ENCODE measurements around the gene OPTN. TPM values are rescaled to one million over a fixed set of nuclear protein-coding genes. Genes with fewer than 3 reads are reported as not detected.
"Not testable (repeated sequence)": the region's sequence is repeated elsewhere in the genome, so short reads cannot be mapped to it uniquely, and the experiment has no call there.

Gene OPTN
- total and polyA plus RNA-seq, 4 donors = 23.0 to 45.6 (median 37.7) TPM

- WGBS, 2 donors = 88 to 91% methylated on average over 16 of the region's 16 CpGs
- no peak for TF ChIP-seq CTCF (IDR thresholded peaks at IDR 0.05; ENCODE audit: control extremely low read depth, extremely low read depth)
- no peak overlapping the region for H3K4me3 ChIP-seq
- DNase-seq = no peak
- H3K4me1 ChIP-seq (ENCODE audit: control insufficient read depth in 5 of 5, insufficient read depth in 5 of 5, low read length in 5 of 5) = no peaks in the 10 kb centered on the region
- H3K36me3 ChIP-seq (ENCODE audit: control insufficient read depth in 4 of 4, insufficient read depth in 4 of 4, low read length in 4 of 4) = no peaks in the 10 kb centered on the region
- H3K27me3 ChIP-seq (ENCODE audit: control insufficient read depth in 3 of 3, insufficient read depth in 3 of 3, low read length in 2 of 3) = peaks cover 0 to 4% (median 0%) of the 10 kb centered on the region in 3 donors
- H3K9ac ChIP-seq (ENCODE audit: insufficient read depth in 1 of 2, low read length in 2 of 2) = no peak overlapping the region
- H3K9me3 ChIP-seq (ENCODE audit: control insufficient read depth in 4 of 4, insufficient read depth in 3 of 4, low read length in 3 of 4) = peaks cover 1 to 20% (median 6%) of the 10 kb centered on the region in 4 donors
- no peak overlapping the region for H3K27ac ChIP-seq (ENCODE audit: low read depth in 1 of 2, low read length in 1 of 2)
- ATAC-seq (ENCODE audit: insufficient read depth, low FRiP score) = no peak
These were observed 20.8 kb upstream of the OPTN start for GRCh38 chr10:13078912-13079775.

GRCh38 chr10:13079776-13080050 lies 20.2 kb upstream of the OPTN start:
- Histone ChIP-seq H3K27ac (ENCODE audit: low read depth in 1 of 2, low read length in 1 of 2) (no peak overlapping the region), H3K9me3 (ENCODE audit: control insufficient read depth in 4 of 4, insufficient read depth in 3 of 4, low read length in 3 of 4) (peaks cover 1 to 22% (median 7%) of the 10 kb centered on the region in 4 donors), H3K36me3 (ENCODE audit: control insufficient read depth in 4 of 4, insufficient read depth in 4 of 4, low read length in 4 of 4) (no peaks in the 10 kb centered on the region), H3K4me1 (ENCODE audit: control insufficient read depth in 5 of 5, insufficient read depth in 5 of 5, low read length in 5 of 5) (no peaks in the 10 kb centered on the region), H3K27me3 (ENCODE audit: control insufficient read depth in 3 of 3, insufficient read depth in 3 of 3, low read length in 2 of 3) (peaks cover 0 to 4% (median 0%) of the 10 kb centered on the region in 3 donors), H3K9ac (ENCODE audit: insufficient read depth in 1 of 2, low read length in 2 of 2) (no peak overlapping the region), H3K4me3 (no peak overlapping the region)
- DNase-seq = no peak
- TF ChIP-seq CTCF (IDR thresholded peaks at IDR 0.05; ENCODE audit: control extremely low read depth, extremely low read depth) = no peak
- no peak for ATAC-seq (ENCODE audit: insufficient read depth, low FRiP score)
- 31 to 59% methylated on average over 2 of the region's 2 CpGs for WGBS, 2 donors

GRCh38 chr10:13080643-13081042 lies 19.3 kb upstream of the OPTN start:
- H3K9ac ChIP-seq (ENCODE audit: insufficient read depth in 1 of 2, low read length in 2 of 2) = no peak overlapping the region
- H3K9me3 ChIP-seq (ENCODE audit: control insufficient read depth in 4 of 4, insufficient read depth in 3 of 4, low read length in 3 of 4) = peaks cover 1 to 24% (median 7%) of the 10 kb centered on the region in 4 donors
- TF ChIP-seq CTCF (IDR thresholded peaks at IDR 0.05; ENCODE audit: control extremely low read depth, extremely low read depth) = no peak
- no peak overlapping the region for H3K4me3 ChIP-seq
- ATAC-seq (ENCODE audit: insufficient read depth, low FRiP score) (no peak), DNase-seq (no peak)
- no peaks in the 10 kb centered on the region for H3K36me3 ChIP-seq (ENCODE audit: control insufficient read depth in 4 of 4, insufficient read depth in 4 of 4, low read length in 4 of 4)
- WGBS, 2 donors = 78 to 81% methylated on average over 7 of the region's 7 CpGs
- no peaks in the 10 kb centered on the region for H3K4me1 ChIP-seq (ENCODE audit: control insufficient read depth in 5 of 5, insufficient read depth in 5 of 5, low read length in 5 of 5)
- H3K27me3 ChIP-seq (ENCODE audit: control insufficient read depth in 3 of 3, insufficient read depth in 3 of 3, low read length in 2 of 3) = no peaks in the 10 kb centered on the region
- H3K27ac ChIP-seq (ENCODE audit: low read depth in 1 of 2, low read length in 1 of 2) = no peak overlapping the region

GRCh38 chr10:13083700-13084099 lies 16.3 kb upstream of the OPTN start:
- DNase-seq; H3K27me3 ChIP-seq (ENCODE audit: control insufficient read depth in 3 of 3, insufficient read depth in 3 of 3, low read length in 2 of 3); H3K36me3 ChIP-seq (ENCODE audit: control insufficient read depth in 4 of 4, insufficient read depth in 4 of 4, low read length in 4 of 4); ATAC-seq (ENCODE audit: insufficient read depth, low FRiP score); H3K27ac ChIP-seq (ENCODE audit: low read depth in 1 of 2, low read length in 1 of 2); H3K9ac ChIP-seq (ENCODE audit: insufficient read depth in 1 of 2, low read length in 2 of 2); H3K4me3 ChIP-seq; H3K4me1 ChIP-seq (ENCODE audit: control insufficient read depth in 5 of 5, insufficient read depth in 5 of 5, low read length in 5 of 5): not testable (repeated sequence)
- H3K9me3 ChIP-seq (ENCODE audit: control insufficient read depth in 4 of 4, insufficient read depth in 3 of 4, low read length in 3 of 4) = peaks cover 1 to 24% (median 7%) of the 10 kb centered on the region in 4 donors
- 98 to 99% methylated on average over 3 of the region's 3 CpGs for WGBS, 2 donors

All from lung (tissue), 12 donors.